ENCODE data around the gene ADGRV1.

ADGRV1 gene

DNA sequence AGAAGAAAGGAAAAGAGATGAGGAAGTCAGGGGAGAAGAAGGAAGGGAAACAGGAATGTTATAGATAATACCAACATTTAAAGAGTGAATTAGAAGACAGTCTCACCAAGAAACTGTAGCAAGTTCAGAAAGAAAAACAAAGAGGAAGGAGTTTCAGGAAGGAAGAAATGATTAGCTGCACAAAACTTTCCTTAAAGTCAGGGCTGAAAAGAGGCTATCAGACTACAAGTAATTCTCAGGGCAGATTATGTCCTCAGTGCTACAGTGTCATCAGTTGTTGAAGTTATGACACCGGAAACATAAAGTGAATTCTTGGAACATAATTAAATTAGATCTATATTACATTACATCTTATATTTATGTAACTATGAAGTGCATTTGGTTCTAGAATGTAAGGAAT lies 597.6 kb downstream of the ADGRV1 start:
- no peaks in the 10 kb centered on the region for H3K4me1 ChIP-seq (ENCODE audit: control insufficient read depth, low read length)
- TF ChIP-seq, protein P1, sequence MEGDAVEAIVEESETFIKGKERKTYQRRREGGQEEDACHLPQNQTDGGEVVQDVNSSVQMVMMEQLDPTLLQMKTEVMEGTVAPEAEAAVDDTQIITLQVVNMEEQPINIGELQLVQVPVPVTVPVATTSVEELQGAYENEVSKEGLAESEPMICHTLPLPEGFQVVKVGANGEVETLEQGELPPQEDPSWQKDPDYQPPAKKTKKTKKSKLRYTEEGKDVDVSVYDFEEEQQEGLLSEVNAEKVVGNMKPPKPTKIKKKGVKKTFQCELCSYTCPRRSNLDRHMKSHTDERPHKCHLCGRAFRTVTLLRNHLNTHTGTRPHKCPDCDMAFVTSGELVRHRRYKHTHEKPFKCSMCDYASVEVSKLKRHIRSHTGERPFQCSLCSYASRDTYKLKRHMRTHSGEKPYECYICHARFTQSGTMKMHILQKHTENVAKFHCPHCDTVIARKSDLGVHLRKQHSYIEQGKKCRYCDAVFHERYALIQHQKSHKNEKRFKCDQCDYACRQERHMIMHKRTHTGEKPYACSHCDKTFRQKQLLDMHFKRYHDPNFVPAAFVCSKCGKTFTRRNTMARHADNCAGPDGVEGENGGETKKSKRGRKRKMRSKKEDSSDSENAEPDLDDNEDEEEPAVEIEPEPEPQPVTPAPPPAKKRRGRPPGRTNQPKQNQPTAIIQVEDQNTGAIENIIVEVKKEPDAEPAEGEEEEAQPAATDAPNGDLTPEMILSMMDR (IDR thresholded peaks at IDR 0.05; ENCODE audit: low read depth, low read length, poor library complexity, severe bottlenecking), result no peak
- no peak for TF ChIP-seq EZH2phosphoT487 (IDR thresholded peaks at IDR 0.05; ENCODE audit: borderline replicate concordance, low read length)
- no peak overlapping the region for H3K4me2 ChIP-seq (ENCODE audit: low read length)
- no peak overlapping the region for H3K27ac ChIP-seq (ENCODE audit: low read depth, low read length)
- no peaks in the 10 kb centered on the region for H3K9me2 ChIP-seq (replicated peaks; ENCODE audit: control insufficient read depth, low read length)
- no peaks in the 10 kb centered on the region for H3K79me2 ChIP-seq (ENCODE audit: control insufficient read depth, low read length)
- no peak overlapping the region for H3K4me3 ChIP-seq (ENCODE audit: low read length)
- H3K27me3 ChIP-seq (ENCODE audit: control insufficient read depth, low read length), result no peaks in the 10 kb centered on the region
- H3K9me3 ChIP-seq (ENCODE audit: control insufficient read depth, insufficient read depth, low read length), result no peaks in the 10 kb centered on the region
- no peaks in the 10 kb centered on the region for H4K20me1 ChIP-seq (ENCODE audit: control insufficient read depth, insufficient read depth, low read depth, low read length)
- no peaks in the 10 kb centered on the region for H3F3A ChIP-seq (ENCODE audit: control insufficient read depth, insufficient read depth)
- H3K36me3 ChIP-seq (ENCODE audit: control insufficient read depth, low read length), result no peaks in the 10 kb centered on the region

DNA sequence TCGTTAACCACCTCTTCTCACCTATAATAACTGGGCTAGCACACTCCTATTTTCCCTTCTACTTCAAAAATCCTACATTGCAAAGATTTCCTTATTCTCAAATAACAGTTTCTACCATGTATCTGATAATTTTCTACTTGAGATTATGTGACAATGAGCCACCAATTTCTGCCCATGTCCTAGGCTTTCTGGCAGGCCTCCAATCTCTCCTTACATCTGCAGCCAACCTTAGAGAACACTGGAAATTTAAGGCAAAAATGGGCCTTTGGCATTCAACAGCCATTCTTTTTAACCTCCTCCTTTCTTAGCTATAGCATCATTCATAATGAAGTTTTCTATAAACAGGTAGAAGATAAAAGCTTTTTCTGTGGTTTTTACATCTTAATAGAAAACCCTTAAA lies 599.4 kb downstream of the ADGRV1 start:
- TF ChIP-seq EZH2phosphoT487 (IDR thresholded peaks at IDR 0.05; ENCODE audit: borderline replicate concordance, low read length), result no peak
- TF ChIP-seq, protein P1 (IDR thresholded peaks at IDR 0.05; ENCODE audit: low read depth, low read length, poor library complexity, severe bottlenecking), result no peak
- Histone ChIP-seq H3K27me3 (ENCODE audit: control insufficient read depth, low read length) (no peaks in the 10 kb centered on the region), H4K20me1 (ENCODE audit: control insufficient read depth, insufficient read depth, low read depth, low read length) (no peaks in the 10 kb centered on the region), H3K9me3 (ENCODE audit: control insufficient read depth, insufficient read depth, low read length) (no peaks in the 10 kb centered on the region), H3K79me2 (ENCODE audit: control insufficient read depth, low read length) (no peaks in the 10 kb centered on the region), H3K27ac (ENCODE audit: low read depth, low read length) (no peak overlapping the region), H3K9me2 (replicated peaks; ENCODE audit: control insufficient read depth, low read length) (no peaks in the 10 kb centered on the region), H3K4me1 (ENCODE audit: control insufficient read depth, low read length) (no peaks in the 10 kb centered on the region), H3K36me3 (ENCODE audit: control insufficient read depth, low read length) (no peaks in the 10 kb centered on the region), H3K4me3 (ENCODE audit: low read length) (no peak overlapping the region), H3F3A (ENCODE audit: control insufficient read depth, insufficient read depth) (no peaks in the 10 kb centered on the region), H3K4me2 (ENCODE audit: low read length) (no peak overlapping the region)

DNA sequence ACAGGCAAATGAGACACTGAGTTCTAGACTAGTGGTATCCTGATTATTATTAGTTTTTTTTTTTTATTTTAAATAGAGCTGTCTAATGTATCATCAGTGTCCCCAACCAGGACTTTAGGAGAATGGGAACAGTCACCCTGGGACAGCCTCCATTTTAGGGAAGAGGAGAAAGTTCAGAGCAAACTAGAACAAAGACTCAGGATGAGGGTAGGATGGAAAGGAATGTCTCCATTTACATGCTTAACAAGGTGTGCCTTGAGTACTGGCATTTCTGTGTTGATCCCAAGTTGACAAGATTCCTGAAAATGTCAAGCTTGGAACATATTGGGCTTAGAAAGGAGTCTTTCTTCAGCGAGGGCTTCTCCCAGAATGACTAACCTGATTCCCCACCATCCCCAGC lies 601.0 kb downstream of the ADGRV1 start:
- Histone ChIP-seq H3K9me3 (ENCODE audit: control insufficient read depth, insufficient read depth, low read length) (no peaks in the 10 kb centered on the region), H3K27ac (ENCODE audit: low read depth, low read length) (no peak overlapping the region), H3K4me2 (ENCODE audit: low read length) (no peak overlapping the region), H3K36me3 (ENCODE audit: control insufficient read depth, low read length) (no peaks in the 10 kb centered on the region), H3K27me3 (ENCODE audit: control insufficient read depth, low read length) (no peaks in the 10 kb centered on the region), H3K9me2 (replicated peaks; ENCODE audit: control insufficient read depth, low read length) (no peaks in the 10 kb centered on the region), H3K4me1 (ENCODE audit: control insufficient read depth, low read length) (no peaks in the 10 kb centered on the region), H4K20me1 (ENCODE audit: control insufficient read depth, insufficient read depth, low read depth, low read length) (no peaks in the 10 kb centered on the region), H3F3A (ENCODE audit: control insufficient read depth, insufficient read depth) (no peaks in the 10 kb centered on the region), H3K4me3 (ENCODE audit: low read length) (no peak overlapping the region), H3K79me2 (ENCODE audit: control insufficient read depth, low read length) (no peaks in the 10 kb centered on the region)
- TF ChIP-seq EZH2phosphoT487 (IDR thresholded peaks at IDR 0.05; ENCODE audit: borderline replicate concordance, low read length), result no peak

DNA sequence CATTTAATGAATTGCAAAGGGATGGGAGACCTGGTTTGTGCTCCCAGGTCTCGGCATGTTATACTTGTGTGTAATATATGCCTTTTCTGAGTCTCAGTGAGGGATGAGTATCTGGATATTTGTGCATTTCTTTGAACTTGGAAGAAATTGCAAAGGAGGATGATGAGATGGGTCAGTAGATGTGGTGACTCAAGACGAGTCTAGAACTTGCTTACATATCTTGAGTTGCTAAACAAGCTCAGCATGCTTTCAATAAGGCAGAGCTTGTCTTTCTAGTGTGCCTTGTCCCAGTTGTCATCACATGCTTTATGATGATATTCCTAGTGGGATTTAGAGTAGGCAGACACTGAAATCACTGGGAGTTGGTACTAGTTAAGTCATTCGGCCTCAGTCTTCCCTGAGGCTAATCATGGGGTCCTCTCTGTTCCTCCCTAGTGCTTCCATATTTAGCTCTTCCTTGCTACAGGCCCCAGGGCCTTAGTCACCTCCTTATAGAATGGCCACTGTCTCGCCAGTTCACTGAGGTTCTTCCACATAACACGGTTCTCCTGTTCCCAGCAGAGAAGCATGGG lies 602.2 kb downstream of the ADGRV1 start:
- no peak for TF ChIP-seq EZH2phosphoT487 (IDR thresholded peaks at IDR 0.05; ENCODE audit: borderline replicate concordance, low read length)
- no peaks in the 10 kb centered on the region for H3K4me1 ChIP-seq (ENCODE audit: control insufficient read depth, low read length)
- H3K36me3 ChIP-seq (ENCODE audit: control insufficient read depth, low read length), result no peaks in the 10 kb centered on the region
- H3K27me3 ChIP-seq (ENCODE audit: control insufficient read depth, low read length), result no peaks in the 10 kb centered on the region
- H3K9me3 ChIP-seq (ENCODE audit: control insufficient read depth, insufficient read depth, low read length), result no peaks in the 10 kb centered on the region
- H3K79me2 ChIP-seq (ENCODE audit: control insufficient read depth, low read length), result no peaks in the 10 kb centered on the region
- no peak overlapping the region for H3K4me2 ChIP-seq (ENCODE audit: low read length)
- no peak overlapping the region for H3K27ac ChIP-seq (ENCODE audit: low read depth, low read length)
- no peaks in the 10 kb centered on the region for H4K20me1 ChIP-seq (ENCODE audit: control insufficient read depth, insufficient read depth, low read depth, low read length)
- H3K4me3 ChIP-seq (ENCODE audit: low read length), result no peak overlapping the region
- H3K9me2 ChIP-seq (replicated peaks; ENCODE audit: control insufficient read depth, low read length), result no peaks in the 10 kb centered on the region
- no peaks in the 10 kb centered on the region for H3F3A ChIP-seq (ENCODE audit: control insufficient read depth, insufficient read depth)

Data from DOHH2 (cell line).